Smooth muscle cell (in vitro differentiated cells): ENCODE data around the gene MAD1L1. TPM values are rescaled to one million over a fixed set of nuclear protein-coding genes. Genes with fewer than 3 reads are reported as not detected.

Experiments used
- DNase-seq: peaks from one replicate; lab custom pipeline; 2025; ENCODE audit not compliant: unreplicated experiment; lab: John Stamatoyannopoulos, UW
- H2AFZ ChIP-seq: fragments of 200-600 bp; sonication (generic); 2 replicates; pipeline ENCODE4 v1.6.0; 2016; ENCODE audit warnings: antibody characterized with exemption, low read depth, mild to moderate bottlenecking
- H3F3A ChIP-seq: fragments of 200-600 bp; sonication (generic); 2 replicates; pipeline ENCODE4 v1.6.0; 2017; ENCODE audit warnings: antibody characterized with exemption, low read depth
- H3K27ac ChIP-seq: fragments of 200-600 bp; sonication (generic); 2 replicates; pipeline ENCODE4 v1.5.1; 2016; ENCODE audit warnings: low read depth, mild to moderate bottlenecking
- H3K27me3 ChIP-seq: fragments of 200-600 bp; sonication (generic); 2 replicates; pipeline ENCODE4 v1.6.1; 2016; ENCODE audit warnings: low read depth, mild to moderate bottlenecking
- H3K36me3 ChIP-seq: fragments of 200-600 bp; sonication (generic); 2 replicates; pipeline ENCODE4 v1.5.1; 2016; ENCODE audit warnings: low read depth
- H3K4me1 ChIP-seq: fragments of 200-600 bp; sonication (generic); 2 replicates; pipeline ENCODE4 v1.5.1; 2016; ENCODE audit warnings: low read depth
- H3K4me2 ChIP-seq: fragments of 200-600 bp; sonication (generic); 2 replicates; pipeline ENCODE4 v1.6.0; 2016; ENCODE audit warnings: mild to moderate bottlenecking
- H3K4me3 ChIP-seq: fragments of 200-600 bp; sonication (generic); 2 replicates; pipeline ENCODE4 v1.5.1; 2016; ENCODE audit warnings: mild to moderate bottlenecking
- H3K79me2 ChIP-seq: fragments of 200-600 bp; sonication (generic); 2 replicates; pipeline ENCODE4 v1.6.0; 2016; ENCODE audit warnings: low read depth, mild to moderate bottlenecking
- H3K9ac ChIP-seq: fragments of 200-600 bp; sonication (generic); 2 replicates; pipeline ENCODE4 v1.6.0; 2016; ENCODE audit warnings: low read depth
- H3K9me3 ChIP-seq: fragments of 200-600 bp; sonication (generic); replicated peaks from 2 replicates; pipeline ENCODE4 v1.5.1; 2016; ENCODE audit warnings: low read depth
- H4K20me1 ChIP-seq: fragments of 200-600 bp; sonication (generic); 2 replicates; pipeline ENCODE4 v1.6.0; 2016; ENCODE audit warnings: low read depth
- WGBS: methylation state at CpG from one replicate; pipeline ENCODE4 v1.1.7; 2016; ENCODE audit warnings: low lambda C conversion rate; 5-methylcytosine and 5-hydroxymethylcytosine counted together
- polyA plus RNA-seq: library from polyadenylated mRNA; unstranded; fragments of >200 nt; fragmentation: Nextera tagmentation; extraction: Ambion mirVana; gene quantifications from 2 replicates; pipeline ENCODE4 v1.2.1, GENCODE V29; 2016
- total RNA-seq: library from RNA; depleted of rRNA; stranded (reverse); fragments of >200 nt; gene quantifications from 2 replicates; pipeline ENCODE4 v1.2.3, GENCODE V29; 2014
- TF ChIP-seq, protein P1 (sequence below): fragments of 200-600 bp; sonication (generic); IDR thresholded peaks from 2 replicates; pipeline ENCODE4 v1.5.1; 2017; ENCODE audit warnings: borderline replicate concordance, mild to moderate bottlenecking, antibody characterized with exemption; ENCODE audit not compliant: insufficient read depth, poor library complexity, severe bottlenecking

MAD1L1 gene
- total and polyA plus RNA-seq, 2 experiments from 2014 or later: 33.4 to 60.7 TPM

DNA sequence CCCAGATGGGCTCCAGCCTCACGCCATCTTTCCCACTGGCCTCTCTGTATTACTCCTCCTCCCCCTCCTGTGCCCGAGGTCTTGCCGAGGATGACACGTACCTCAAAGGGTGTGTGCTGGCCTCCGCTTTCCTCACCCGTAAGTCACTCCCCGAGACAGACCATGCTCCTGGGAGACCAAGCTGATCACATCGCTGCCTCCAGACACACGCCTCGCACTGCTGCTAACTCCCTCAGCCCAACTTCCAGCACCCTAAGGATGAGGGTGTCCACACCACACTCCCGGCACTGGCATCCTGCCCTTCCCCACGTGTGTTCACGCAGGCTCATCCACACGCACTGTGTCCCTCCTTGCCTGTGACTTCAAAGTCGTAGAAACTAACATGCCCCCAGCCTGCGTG is 24.0 kb downstream of the MAD1L1 start:
- H3K4me3 ChIP-seq: no peak overlapping the region
- H3K4me1 ChIP-seq: no peaks in the 10 kb centered on the region
- H3K9me3 ChIP-seq: no peaks in the 10 kb centered on the region
- H3K79me2 ChIP-seq: no peaks in the 10 kb centered on the region
- no peaks in the 10 kb centered on the region for H3K36me3 ChIP-seq
- H3K9ac ChIP-seq: no peak overlapping the region
- peaks cover 23% of the 10 kb centered on the region for H4K20me1 ChIP-seq
- H3K27me3 ChIP-seq: no peaks in the 10 kb centered on the region
- TF ChIP-seq, protein P1, sequence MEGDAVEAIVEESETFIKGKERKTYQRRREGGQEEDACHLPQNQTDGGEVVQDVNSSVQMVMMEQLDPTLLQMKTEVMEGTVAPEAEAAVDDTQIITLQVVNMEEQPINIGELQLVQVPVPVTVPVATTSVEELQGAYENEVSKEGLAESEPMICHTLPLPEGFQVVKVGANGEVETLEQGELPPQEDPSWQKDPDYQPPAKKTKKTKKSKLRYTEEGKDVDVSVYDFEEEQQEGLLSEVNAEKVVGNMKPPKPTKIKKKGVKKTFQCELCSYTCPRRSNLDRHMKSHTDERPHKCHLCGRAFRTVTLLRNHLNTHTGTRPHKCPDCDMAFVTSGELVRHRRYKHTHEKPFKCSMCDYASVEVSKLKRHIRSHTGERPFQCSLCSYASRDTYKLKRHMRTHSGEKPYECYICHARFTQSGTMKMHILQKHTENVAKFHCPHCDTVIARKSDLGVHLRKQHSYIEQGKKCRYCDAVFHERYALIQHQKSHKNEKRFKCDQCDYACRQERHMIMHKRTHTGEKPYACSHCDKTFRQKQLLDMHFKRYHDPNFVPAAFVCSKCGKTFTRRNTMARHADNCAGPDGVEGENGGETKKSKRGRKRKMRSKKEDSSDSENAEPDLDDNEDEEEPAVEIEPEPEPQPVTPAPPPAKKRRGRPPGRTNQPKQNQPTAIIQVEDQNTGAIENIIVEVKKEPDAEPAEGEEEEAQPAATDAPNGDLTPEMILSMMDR: no peak
- no peak overlapping the region for H3K27ac ChIP-seq
- H3K4me2 ChIP-seq: no peak overlapping the region
- no peak overlapping the region for H2AFZ ChIP-seq
- 92% methylated on average over 16 of the region's 16 CpGs for WGBS
- no peaks in the 10 kb centered on the region for H3F3A ChIP-seq
- no peak for DNase-seq

DNA sequence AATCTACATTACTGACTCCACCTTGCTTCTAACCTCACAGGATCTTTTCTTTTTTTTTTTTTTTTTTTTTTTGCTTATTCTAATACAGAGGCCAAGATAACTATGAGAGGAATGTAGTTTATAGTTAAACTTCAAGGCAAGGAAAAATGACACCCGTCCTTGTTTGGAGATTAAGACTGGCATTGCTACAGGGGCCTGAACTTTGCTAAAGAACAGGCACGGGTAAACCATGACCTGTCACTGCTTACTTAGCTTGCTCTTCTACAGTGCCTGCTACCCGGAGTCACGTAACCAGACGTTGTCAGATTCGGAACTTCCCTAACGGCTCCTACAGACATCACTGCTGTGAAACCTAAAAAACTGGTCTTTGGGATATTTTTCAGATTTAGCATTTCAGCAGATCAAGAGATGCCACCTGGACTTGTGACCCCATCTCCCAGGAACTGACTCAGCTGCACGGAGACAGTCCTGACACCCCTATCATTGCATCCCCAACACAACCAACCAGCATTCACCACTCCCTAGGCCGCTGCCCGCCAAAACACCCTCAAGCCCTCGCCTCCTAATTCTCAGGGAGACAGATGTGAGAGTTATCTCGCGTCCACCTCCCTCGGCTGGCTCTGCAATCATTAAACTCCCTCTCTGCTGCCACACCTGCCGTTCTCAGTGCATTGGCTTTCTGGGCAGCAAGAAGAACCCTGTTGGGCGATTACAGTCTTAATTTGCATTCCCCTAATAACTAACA is 27.5 kb downstream of the MAD1L1 start:
- Histone ChIP-seq H3F3A (no peaks in the 10 kb centered on the region), H3K27me3 (no peaks in the 10 kb centered on the region), H3K79me2 (no peaks in the 10 kb centered on the region), H3K4me1 (no peaks in the 10 kb centered on the region), H3K9me3 (no peaks in the 10 kb centered on the region), H4K20me1 (peaks cover 23% of the 10 kb centered on the region), H3K9ac (no peak overlapping the region), H3K4me2 (no peak overlapping the region), H2AFZ (no peak overlapping the region), H3K36me3 (no peaks in the 10 kb centered on the region), H3K27ac (no peak overlapping the region), H3K4me3 (no peak overlapping the region)
- 83% methylated on average over 16 of the region's 16 CpGs for WGBS
- TF ChIP-seq, protein P1: no peak
- no peak for DNase-seq

DNA sequence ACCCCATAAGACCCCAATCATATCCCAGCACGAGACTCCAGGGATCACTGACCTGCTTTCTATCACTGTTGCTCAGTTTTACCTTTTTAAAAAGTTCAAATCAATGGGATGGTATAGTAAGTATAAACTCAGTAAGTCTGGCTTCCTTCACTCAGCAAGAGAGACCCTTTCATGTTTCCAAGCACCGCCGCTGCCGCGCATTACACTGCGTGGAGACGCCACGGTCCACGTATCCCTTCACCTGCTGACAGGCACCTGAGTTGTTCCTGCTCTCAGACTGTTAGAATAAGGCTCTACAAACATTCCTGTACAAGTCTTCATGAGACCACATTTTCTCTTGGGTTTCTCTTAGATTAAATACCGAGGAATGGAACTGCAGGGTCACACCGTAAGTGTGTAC is 28.3 kb downstream of the MAD1L1 start:
- Histone ChIP-seq H3K9me3 (no peaks in the 10 kb centered on the region), H4K20me1 (peaks cover 18% of the 10 kb centered on the region), H3K27ac (no peak overlapping the region), H2AFZ (no peak overlapping the region), H3K4me1 (no peaks in the 10 kb centered on the region), H3K79me2 (no peaks in the 10 kb centered on the region), H3K36me3 (no peaks in the 10 kb centered on the region), H3F3A (no peaks in the 10 kb centered on the region), H3K4me3 (no peak overlapping the region), H3K27me3 (no peaks in the 10 kb centered on the region), H3K4me2 (no peak overlapping the region), H3K9ac (no peak overlapping the region)
- TF ChIP-seq, protein P1: no peak
- 95% methylated on average over 11 of the region's 11 CpGs for WGBS
- DNase-seq: no peak

DNA sequence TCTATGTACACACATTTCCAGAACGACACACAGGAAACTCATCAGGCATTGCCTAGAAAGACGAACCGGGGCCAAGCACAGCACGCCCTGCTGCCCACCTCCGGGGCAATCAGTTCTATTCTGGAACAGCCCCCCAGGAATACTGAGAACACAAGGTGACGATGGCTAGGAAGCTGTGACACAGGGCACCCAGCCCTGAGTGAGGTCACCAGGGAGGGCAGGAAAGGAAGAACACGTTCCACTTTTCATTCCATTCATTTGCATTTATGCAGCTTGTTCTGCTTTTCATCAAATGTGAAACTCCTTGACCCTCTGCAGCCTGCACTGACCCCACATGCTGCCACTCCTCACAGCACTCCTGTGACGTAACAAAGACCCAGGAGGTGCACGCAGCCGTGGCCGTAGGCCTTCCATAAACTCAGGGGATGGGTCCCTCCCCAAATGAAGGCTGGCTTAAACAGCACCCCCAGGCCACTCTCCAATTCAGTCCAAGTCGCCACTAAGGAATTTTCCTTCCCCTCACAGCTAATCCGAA is 28.9 kb downstream of the MAD1L1 start:
- WGBS: 67% methylated on average over 13 of the region's 13 CpGs
- Histone ChIP-seq H3K4me3 (no peak overlapping the region), H3K27ac (no peak overlapping the region), H3K79me2 (no peaks in the 10 kb centered on the region), H3K4me1 (no peaks in the 10 kb centered on the region), H3K27me3 (no peaks in the 10 kb centered on the region), H3K36me3 (no peaks in the 10 kb centered on the region), H3K4me2 (no peak overlapping the region), H2AFZ (no peak overlapping the region), H3K9me3 (no peaks in the 10 kb centered on the region), H3F3A (no peaks in the 10 kb centered on the region), H4K20me1 (peaks cover 13% of the 10 kb centered on the region), H3K9ac (no peak overlapping the region)
- no peak for DNase-seq
- TF ChIP-seq, protein P1: no peak
